NCI-H146 treated with DMSO at 0.1 percent for 48 hours (cell line): ENCODE measurements around the gene MYH3.
"Not testable (repeated sequence)": the region's sequence is repeated elsewhere in the genome, so short reads cannot be mapped to it uniquely, and the experiment has no call there.

Experiments
- DNase-seq: peaks from one replicate; lab custom pipeline; 2025; ENCODE audit not compliant: unreplicated experiment; lab: John Stamatoyannopoulos, UW

The MYH3 gene

DNA sequence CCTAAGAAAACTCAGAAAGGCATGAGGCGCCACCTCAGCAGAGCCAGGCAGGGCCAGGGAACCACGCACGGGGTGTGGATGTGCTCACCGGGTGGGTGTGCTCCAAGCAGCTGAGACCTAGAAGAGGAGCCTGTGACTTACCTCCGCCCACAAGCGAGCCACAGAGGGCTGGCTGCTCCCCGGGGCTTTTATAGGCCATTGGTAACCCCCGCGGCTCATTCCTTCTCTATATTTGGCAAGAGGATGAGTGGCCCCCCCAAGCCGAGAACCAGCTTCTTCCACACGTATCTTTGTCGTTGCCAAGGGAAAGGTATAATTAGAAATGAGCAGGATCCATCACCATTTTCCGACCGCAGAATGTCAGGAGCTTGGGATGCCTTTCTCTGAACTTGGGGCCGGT is at the start of gene MYH3:
MYH3 (minus strand) TSS at position 162 of the 400 bp plus-strand sequence. CDS start 2,245 bp downstream, outside the sequence.
- no peak for DNase-seq

GRCh38 chr17:10705727-10706126 is 48.6 kb upstream of the MYH3 start:
- DNase-seq = no peak

DNA sequence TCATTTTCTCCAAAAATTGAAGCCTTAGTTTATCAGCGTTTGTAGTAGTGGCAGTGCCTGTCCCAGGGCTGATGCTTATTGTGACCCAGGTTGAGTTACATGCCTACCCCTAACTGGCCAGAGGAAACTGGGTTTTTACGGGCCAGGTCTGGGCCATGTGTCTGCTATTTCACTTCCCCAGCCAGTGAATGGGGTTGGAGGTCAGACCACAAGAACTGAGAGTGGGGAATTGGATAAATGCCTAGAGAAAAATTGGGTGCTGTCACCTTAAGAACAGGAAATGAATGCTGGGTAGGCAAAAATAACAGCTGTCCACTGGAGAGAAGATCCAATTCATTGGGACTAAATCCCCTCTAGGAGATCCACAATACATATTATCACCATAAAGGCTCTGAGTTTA is 45.5 kb upstream of the MYH3 start:
- DNase-seq = no peak

GRCh38 chr17:10699856-10700255 is 42.7 kb upstream of the MYH3 start:
- no peak for DNase-seq

GRCh38 chr17:10698096-10698818 is 41.1 kb upstream of the MYH3 start:
- no peak for DNase-seq

GRCh38 chr17:10697092-10698081 is 40.3 kb upstream of the MYH3 start, which contains the start of the genes ADPRM and SCO1:
TSS of gene ADPRM (plus strand) at chr17:10697594. CDS start at chr17:10704927, 7,333 bp downstream.
TSS of gene SCO1 (minus strand) at chr17:10697533. CDS start at chr17:10697507, 26 bp downstream.
- peak; percentile 85 for DNase-seq

DNA sequence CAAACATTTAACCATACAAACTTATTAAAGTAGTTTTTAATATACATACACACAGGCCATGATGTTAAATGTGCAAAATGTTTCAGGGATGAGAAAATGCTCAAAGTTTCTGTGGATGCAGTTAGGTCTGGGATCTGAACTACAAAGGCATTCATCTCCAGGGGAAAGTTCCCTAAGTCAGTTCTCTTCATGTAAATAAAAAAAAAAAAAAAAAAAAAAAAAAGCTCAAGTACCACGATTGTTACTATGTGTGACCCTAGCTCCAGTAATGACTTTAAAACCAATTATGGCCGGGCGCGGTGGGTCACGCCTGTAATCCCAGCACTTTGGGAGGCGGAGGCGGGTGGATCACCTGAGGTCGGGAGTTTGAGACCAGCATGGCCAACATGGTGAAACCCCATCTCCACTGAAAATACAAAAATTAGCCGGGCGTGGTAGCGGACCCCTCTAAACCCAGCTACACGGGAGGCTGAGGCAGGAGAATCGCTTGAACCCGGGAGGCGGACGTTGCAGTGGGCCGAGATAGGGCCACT is 38.8 kb upstream of the MYH3 start:
- DNase-seq = not testable (repeated sequence)

DNA sequence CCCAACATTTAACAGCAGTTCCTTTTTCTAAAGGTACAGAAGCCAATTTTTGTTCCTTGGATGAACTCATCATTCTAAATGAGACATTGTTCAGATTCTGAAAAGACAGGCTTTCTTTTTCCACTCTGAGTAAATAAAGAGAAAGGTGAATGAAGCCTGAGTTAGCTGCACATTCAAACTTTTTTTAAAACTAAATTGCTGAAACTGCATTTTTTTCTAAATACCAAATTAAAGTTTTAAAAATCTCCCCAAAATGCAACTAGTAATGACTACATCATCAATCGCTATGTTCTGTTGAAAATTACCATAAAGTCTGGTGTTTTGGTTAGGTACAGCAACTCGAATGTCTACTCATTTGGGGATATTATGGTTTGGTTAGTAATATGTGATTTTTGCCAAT is 30.4 kb upstream of the MYH3 start:
- DNase-seq = no peak

- DNase-seq = no peak
These were observed 26.7 kb upstream of the MYH3 start for GRCh38 chr17:10683853-10684252.

DNA sequence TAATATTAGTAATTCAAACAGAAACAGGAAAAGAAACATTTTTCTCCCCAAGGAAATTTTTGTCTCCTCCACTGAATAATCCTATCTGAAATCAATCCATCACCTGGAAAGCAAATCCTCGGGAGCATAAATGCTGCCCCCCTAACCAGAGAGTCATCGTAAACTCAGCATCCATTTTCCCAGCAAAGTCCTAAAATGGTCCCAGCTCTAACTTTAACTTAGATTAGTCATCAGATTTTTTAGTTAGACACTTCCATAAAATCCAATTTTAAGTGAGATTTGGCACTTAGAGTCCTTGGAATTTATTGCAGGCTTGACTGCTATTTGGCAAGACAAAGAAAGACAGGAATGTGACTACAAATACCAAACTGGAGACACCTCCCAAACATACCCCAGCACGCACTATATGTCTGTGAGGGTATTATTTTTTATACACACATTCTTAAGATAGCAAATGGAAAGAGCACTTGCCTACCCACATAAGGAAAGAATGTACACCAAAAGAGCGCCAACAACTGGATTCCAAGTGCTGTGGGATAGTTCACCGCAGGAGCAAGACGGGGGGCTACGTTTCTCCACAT is 24.8 kb upstream of the MYH3 start:
- DNase-seq = no peak

DNA sequence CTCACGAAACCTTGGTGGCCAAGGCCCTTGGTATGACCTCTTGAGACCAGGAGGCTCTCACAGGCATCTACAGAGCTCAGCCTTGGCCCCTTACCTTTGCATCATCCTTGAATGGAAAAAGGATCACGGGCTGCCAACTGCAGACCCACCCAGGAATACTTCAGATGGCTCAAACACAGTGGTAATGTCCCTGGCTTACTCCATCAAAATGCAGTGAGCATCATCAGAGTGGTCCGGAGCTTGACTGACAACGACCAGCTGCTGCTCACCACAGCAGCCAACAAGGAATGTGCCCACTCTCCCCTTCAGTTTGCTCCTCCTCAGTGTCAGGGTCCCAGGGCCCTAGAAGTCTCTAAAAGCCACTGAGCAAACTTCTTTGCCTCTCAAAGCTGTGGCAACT is 17.6 kb upstream of the MYH3 start:
- no peak for DNase-seq

GRCh38 chr17:10673312-10673711 is 16.2 kb upstream of the MYH3 start:
- DNase-seq = no peak

DNA sequence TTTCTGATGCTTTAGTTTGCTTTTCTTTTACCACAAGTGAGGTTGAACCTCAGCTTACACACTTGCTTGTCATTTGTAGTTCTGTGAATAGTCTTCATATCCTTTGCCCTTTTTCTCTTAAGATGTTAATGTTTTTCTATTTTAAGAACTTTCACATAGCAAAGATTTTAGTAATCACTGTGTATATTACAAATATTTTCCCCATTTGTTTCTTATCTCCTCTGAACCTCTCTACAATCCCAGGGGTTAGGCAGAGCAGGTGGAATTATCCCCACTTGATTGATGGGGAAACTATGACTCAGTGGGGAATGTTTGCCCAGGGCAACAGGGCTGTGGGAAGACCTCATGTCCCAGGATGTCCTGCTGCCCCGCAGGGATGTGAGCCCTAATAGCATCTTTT is 11.7 kb upstream of the MYH3 start:
- DNase-seq = no peak

DNA sequence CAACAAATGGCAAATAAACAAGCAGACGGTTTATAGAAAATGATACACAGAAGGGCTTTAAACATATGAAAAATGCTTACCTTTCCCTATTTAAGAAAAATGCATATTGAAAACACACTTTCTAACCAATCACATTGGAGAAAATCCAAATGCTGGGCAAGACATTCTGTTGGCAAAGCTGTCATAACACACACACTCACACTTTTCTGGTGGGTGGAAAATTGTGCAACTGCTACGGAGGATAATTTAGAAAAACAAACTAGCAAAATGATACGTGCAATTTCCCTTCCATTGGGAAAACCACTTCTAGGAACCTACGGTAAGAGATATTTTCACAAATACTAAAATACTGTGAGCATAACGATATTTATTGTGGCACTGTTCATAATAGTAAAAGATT is 9.8 kb upstream of the MYH3 start:
- DNase-seq = no peak

DNA sequence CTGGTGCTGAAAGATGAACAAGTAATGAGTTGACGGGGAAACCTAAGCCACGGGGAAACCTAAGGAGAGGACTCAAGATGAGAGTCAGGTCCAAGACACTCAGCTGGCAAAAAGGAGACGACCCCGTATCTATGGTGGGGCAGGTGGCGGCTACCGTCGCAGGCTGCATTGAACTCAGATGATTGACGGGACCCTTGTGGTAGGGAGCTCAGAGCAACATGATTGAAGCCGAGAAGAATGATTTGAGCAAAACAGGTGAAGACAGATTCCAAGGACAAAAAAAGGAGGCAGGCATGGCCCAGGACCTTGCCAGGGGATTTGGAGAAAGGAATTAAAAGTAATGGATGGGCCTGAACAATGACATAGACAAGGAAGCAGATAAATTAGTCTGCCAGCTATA is 7.5 kb upstream of the MYH3 start:
- no peak for DNase-seq

DNA sequence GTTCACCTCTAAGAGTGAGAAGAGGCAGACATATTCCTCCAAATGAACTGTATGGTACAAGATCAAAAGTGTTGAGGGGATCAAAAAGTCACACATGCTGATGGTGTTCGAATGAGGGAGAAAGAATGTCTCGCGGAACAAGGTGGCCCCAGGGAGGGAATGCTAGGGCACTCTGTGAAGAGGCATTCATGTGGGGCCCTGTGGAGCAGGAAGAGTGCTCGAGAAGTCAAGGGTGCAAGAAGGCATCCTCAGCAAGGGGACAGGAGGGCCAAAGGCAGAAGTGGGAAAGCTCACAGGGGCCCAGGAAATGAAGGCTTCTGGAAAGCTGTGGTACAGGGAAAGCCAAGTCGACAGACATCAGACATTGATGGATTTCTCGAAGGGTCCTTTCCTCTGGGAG is 6.1 kb upstream of the MYH3 start:
- no peak for DNase-seq

DNA sequence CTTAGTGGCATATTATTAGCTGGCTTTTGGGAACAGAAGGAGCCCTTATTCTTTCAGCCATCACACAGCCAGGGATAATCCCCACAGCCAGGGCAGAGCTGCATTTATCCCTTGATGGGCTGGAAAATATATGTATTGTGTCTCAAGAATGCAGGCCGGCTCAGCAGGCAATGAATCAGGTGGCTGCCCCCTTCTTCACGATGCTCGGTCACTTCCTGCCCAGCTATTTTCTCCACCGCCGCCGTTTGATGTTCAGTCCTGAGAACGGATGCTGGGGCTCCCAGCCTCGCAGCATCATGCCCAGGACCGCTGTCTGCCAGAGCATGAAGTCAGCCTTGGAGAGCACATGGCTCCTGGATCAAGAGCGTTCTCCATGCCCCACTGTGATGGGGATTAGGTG is 4.3 kb upstream of the MYH3 start:
- no peak for DNase-seq

DNA sequence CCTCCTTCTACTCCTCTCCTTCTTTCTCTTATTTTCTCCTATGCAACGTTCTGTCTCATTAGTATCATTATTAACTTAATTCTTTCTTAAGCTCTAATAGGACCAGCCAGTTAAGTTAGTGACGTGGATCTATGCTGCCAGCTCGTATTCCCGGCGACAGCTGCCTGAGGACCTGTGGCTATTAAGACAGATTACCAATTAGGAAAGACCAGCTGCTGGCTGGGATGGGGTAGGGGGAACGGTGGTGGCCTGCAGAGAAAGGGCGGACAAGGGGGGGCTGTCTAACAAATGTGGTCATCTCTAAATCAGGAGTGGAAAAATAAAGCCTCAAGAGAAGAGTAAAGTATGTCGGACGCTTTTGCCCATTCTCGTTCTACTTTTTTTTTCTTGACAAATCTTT is 770 bp upstream of the MYH3 start:
- no peak for DNase-seq

GRCh38 chr17:10653987-10654386 is 3.1 kb downstream of the MYH3 start:
- DNase-seq = no peak

GRCh38 chr17:10652984-10653659 is 4.0 kb downstream of the MYH3 start:
- no peak for DNase-seq

DNA sequence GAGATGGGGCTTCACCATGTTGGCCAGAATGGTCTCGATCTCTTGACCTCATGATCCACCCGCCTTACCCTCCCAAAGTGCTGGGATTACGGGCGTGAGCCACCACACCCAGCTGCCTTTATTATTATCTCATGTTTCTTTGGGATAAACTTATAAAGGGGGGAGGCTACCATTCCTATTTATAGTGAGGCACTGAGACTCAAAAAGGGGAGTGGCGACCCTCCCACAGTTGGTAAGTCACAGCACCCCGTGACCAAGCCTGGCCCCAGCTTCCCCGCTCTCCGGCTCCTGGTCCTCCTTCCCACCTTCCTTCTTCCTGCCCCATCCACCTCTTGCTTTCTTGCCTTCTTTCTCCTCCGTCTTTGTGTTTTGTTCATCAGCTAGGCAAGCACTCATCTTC is 5.2 kb downstream of the MYH3 start:
- no peak for DNase-seq
